HepG2 (cell line): ENCODE results near the gene MTHFD1L. TPM values are rescaled to one million over a fixed set of nuclear protein-coding genes. Genes with fewer than 3 reads are reported as not detected.

Source experiments
- ATAC-seq: fragments of 200-7000 bp; cut with Tn5 transposase; 3 replicates; pipeline ENCODE4 v1.9.1; 2020; ENCODE audit warnings: mild to moderate bottlenecking, moderate library complexity
- BruUV-seq: library from RNA; stranded (reverse); fragments of 400-500 nt; replicated peaks from 2 replicates; lab custom pipeline; 2021; lab: Mats Ljungman, UMichigan
- CTCF ChIA-PET: fragments of 300-600 bp; formaldehyde crosslinking; extraction: SDS; loops from one replicate; lab custom pipeline; 2021; ENCODE audit warnings: low total read pairs, inconsistent platforms, low intra/inter-chr PET ratio; lab: Yijun Ruan, JAX
- POLR2A ChIA-PET: fragments of 350-600 bp; sonication (Branson Sonifier 250); formaldehyde crosslinking; loops from one replicate; lab custom pipeline; 2020; ENCODE audit warnings: antibody characterized with exemption, inconsistent platforms; lab: Yijun Ruan, JAX
- DNase-seq: peaks from one replicate; pipeline ENCODE4 v3.0.0-alpha.2; 2015; ENCODE audit warnings: low spot score
- FAIRE-seq: peaks from 3 replicates; lab custom pipeline; 2011; peaks lifted over from hg19 to GRCh38; lab: Jason Lieb, UNC
- H2AFZ ChIP-seq: one replicate; pipeline ENCODE4 v1.6.1; 2011; ENCODE audit warnings: low read length, inconsistent platforms
- H3K27ac ChIP-seq: fragments of 300-600 bp; 3 replicates; pipeline ENCODE4 v1.8.0; 2011; ENCODE audit warnings: mixed run types, mild to moderate bottlenecking, mixed read lengths, low read length, inconsistent platforms; ENCODE audit not compliant: insufficient read depth; ENCODE audit errors: extremely low read length
- H3K27me3 ChIP-seq, 2 experiments: fragments of 200-600 bp in 1 of 2; 2 replicates in 1 of 2; 3 replicates in 1 of 2; pipeline versions ENCODE4 v1.6.0 to v1.8.0; 2011; ENCODE audit warnings: low read length in 2 of 2, mild to moderate bottlenecking in 2 of 2, moderate library complexity in 2 of 2, inconsistent platforms in 1 of 2; ENCODE audit not compliant: insufficient read depth in 2 of 2, control insufficient read depth in 1 of 2
- H3K36me3 ChIP-seq, 2 experiments: fragments of 200-600 bp in 1 of 2; replicated peaks in 1 of 2; 2 replicates in 1 of 2; 3 replicates in 1 of 2; pipeline versions ENCODE4 v1.5.1 to v1.8.0; 2011; ENCODE audit warnings: low read length in 2 of 2, inconsistent platforms in 1 of 2; ENCODE audit not compliant: insufficient read depth in 2 of 2, control insufficient read depth in 1 of 2
- H3K4me1 ChIP-seq: 2 replicates; pipeline ENCODE4 v1.5.1; 2012; ENCODE audit warnings: low read length, inconsistent platforms; ENCODE audit not compliant: insufficient read depth
- H3K4me2 ChIP-seq: 2 replicates; pipeline ENCODE4 v1.6.0; 2011; ENCODE audit warnings: low read depth, low read length, inconsistent platforms
- H3K4me3 ChIP-seq, 3 experiments: fragments of 200-600 bp in 1 of 3; sonication (generic), shearing (Covaris generic) in 1 of 3; replicated peaks in 1 of 3; 2 replicates each; pipeline ENCODE4 v1.5.1; 2011 to 2016; ENCODE audit warnings: low read length in 3 of 3, inconsistent platforms in 2 of 3, low read depth in 2 of 3, mild to moderate bottlenecking in 2 of 3, control low read depth in 1 of 3, mixed read lengths in 1 of 3; ENCODE audit not compliant: insufficient read depth in 1 of 3
- H3K79me2 ChIP-seq: one replicate; pipeline ENCODE4 v1.6.1; 2011; ENCODE audit warnings: low read length, inconsistent platforms; ENCODE audit not compliant: insufficient read depth
- H3K9ac ChIP-seq: 2 replicates; pipeline ENCODE4 v1.6.0; 2011; ENCODE audit warnings: mild to moderate bottlenecking, low read depth, low read length, inconsistent platforms; ENCODE audit not compliant: insufficient read depth
- H3K9me3 ChIP-seq: 2 replicates; pipeline ENCODE4 v1.5.1; 2012; ENCODE audit warnings: mild to moderate bottlenecking, low read length
- H4K20me1 ChIP-seq: 2 replicates; pipeline ENCODE4 v1.6.0; 2011; ENCODE audit warnings: inconsistent platforms, mild to moderate bottlenecking, low read length, moderate library complexity; ENCODE audit not compliant: insufficient read depth
- DR1 ChIP-seq: sonication (generic); formaldehyde crosslinking; IDR thresholded peaks from 2 replicates; pipeline ENCODE4 v1.8.0; 2021; ENCODE audit warnings: mild to moderate bottlenecking, missing genetic modification reagents, inconsistent platforms
- MAFF ChIP-seq: IDR thresholded peaks from 2 replicates; pipeline ENCODE4 v1.6.1; 2011; ENCODE audit warnings: low read depth, low read length, improper control_type of control experiment
- MAFK ChIP-seq, 2 experiments: IDR thresholded peaks in 1 of 2; conservative IDR thresholded peaks in 1 of 2; 2 replicates each; pipeline ENCODE4 v1.6.1; 2011; ENCODE audit warnings: improper control_type of control experiment in 2 of 2, low read length in 2 of 2
- NFE2L2 ChIP-seq: fragments of 150-350 bp; IDR thresholded peaks from 2 replicates; pipeline ENCODE4 v1.6.1; 2014; ENCODE audit warnings: low read length
- RBM22 ChIP-seq: fragments of 200-400 bp; formaldehyde crosslinking; optimal IDR thresholded peaks from 2 replicates; pipeline ENCODE3; 2017; ENCODE audit warnings: mild to moderate bottlenecking, low read length, moderate library complexity
- SP1 ChIP-seq, 2 experiments: fragments of 450-650 bp in 1 of 2; sonication (generic) in 1 of 2; formaldehyde crosslinking in 1 of 2; IDR thresholded peaks; 2 replicates each; pipeline versions ENCODE4 v1.4.0 to v1.6.1; 2016 to 2020; ENCODE audit warnings: missing genetic modification reagents in 1 of 2
- SUZ12 ChIP-seq: fragments of 150-350 bp; IDR thresholded peaks from 2 replicates; pipeline ENCODE4 v1.6.1; 2014; ENCODE audit warnings: low read depth, low read length
- WGBS: methylation state at CpG from one replicate; pipeline ENCODE4 v1.1.6; 2017; ENCODE audit warnings: low lambda C conversion rate; 5-methylcytosine and 5-hydroxymethylcytosine counted together
- in situ Hi-C: cut with HindIII; loops from 2 replicates; pipeline ENCODE4 v1.10.0; 2017; ENCODE audit warnings: low pct_unique_long_range_greater_than_20kb; ENCODE audit not compliant: extremely low pct_ligation_motif_present
- intact Hi-C: fragments of 100-400 bp; cut with micrococcal nuclease; formaldehyde crosslinking; loops from one replicate; pipeline ENCODE4 v1.10.0; 2022; ENCODE audit not compliant: unreplicated experiment
- polyA plus RNA-seq, 8 experiments: library from polyadenylated mRNA; depleted of rRNA in 3 of 8; stranded (reverse) in 7 of 8; unstranded in 1 of 8; fragments of >200 nt; fragmentation: Illumina TruSeq in 4 of 8; extraction: Trizol in 4 of 8; gene quantifications; 2 replicates each; pipeline versions ENCODE4 v1.2.1 to v1.2.3, GENCODE V29; 2011 to 2016; ENCODE audit warnings: low read depth in 4 of 8, missing spikeins in 1 of 8, mixed read lengths in 1 of 8; ENCODE audit not compliant: insufficient read depth in 1 of 8
- total RNA-seq, 5 experiments: library from RNA; depleted of rRNA; stranded (reverse); fragments of >200 nt; fragmentation: Illumina TruSeq; extraction: Trizol; gene quantifications; 2 replicates each; pipeline ENCODE4 v1.2.3, GENCODE V29; 2016; ENCODE audit warnings: low read depth in 1 of 5

Gene MTHFD1L
- total and polyA plus RNA-seq, 2 of the 13 experiments (the other 11 are each of a cell fraction or from before 2014, with no cell fraction given), result 24.0 to 39.6 TPM

DNA sequence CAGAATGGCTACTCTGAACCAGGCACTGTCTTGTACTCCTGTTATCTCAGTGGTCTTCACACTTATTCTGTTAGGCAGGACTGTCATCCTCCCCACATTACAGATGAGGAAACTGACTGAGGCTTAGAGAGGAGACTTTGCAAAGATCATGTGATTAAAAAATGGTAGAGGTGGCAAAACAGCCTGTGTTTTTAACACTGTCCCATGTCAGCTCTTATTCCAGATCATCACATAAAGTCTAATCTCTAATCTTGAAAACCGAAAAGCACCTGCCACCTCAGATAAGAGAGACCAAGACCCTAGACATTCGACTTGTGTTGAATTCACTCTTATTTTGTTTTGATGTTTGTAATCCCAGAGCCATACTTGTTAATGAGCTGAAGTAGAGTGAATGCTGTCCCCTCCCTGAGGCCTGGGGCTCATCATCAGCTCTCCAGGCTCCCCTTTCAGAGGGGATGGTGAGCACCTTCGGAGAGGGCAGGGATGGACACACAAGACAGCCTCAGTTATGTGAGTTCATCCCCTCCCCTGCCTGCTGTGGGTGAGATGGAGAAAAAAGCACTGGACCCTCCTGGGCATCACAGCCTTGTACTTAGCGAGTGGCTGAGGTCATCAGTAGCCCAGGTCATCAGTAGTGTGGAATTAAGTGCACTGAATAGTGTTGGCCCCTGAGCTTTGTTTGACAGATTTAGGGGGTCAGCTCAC is 30.6 kb downstream of the MTHFD1L start (continued):
- TF ChIP-seq SUZ12, result no peak

DNA sequence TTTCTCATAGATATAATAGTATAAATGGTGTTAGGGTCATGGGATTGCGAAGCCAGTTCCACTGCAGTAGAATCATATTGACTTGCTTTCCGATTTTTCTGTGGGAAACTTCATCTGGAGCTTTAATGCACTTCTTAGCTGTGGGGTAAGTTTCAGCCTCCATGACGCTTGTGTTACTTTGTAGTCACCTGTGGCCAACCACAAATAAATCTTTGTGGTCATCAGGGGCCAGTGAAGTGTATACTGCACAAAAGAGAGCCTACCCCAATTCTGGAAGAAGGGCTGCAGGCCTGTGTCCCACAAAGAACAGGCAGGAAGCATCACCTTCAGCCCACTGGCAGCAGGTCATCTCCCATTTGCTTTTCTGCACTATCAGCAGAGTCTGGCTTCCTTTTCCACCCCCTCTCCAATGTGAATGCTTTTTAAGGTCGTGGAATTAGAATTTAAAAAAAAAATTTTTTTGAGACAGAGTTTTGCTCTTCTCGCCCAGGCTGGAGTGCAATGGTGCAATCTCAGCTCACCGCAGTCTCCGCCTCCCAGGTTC is 32.0 kb downstream of the MTHFD1L start:
- Histone ChIP-seq H4K20me1 (no peaks in the 10 kb centered on the region), H3K4me3 (no peak overlapping the region), H2AFZ (no peak overlapping the region), H3K4me1 (no peaks in the 10 kb centered on the region), H3K27me3 (no peaks in the 10 kb centered on the region), H3K9me3 (no peaks in the 10 kb centered on the region), H3K36me3 (peaks cover 16 to 59% of the 10 kb centered on the region in 2 experiments), H3K79me2 (no peaks in the 10 kb centered on the region), H3K9ac (no peak overlapping the region), H3K4me2 (no peak overlapping the region), H3K27ac (no peak overlapping the region)
- CTCF ChIA-PET, result no interaction called here
- in situ Hi-C loops, result no loop called here
- no TSS peak for BruUV-seq
- no peak for FAIRE-seq
- POLR2A ChIA-PET, result no interaction called here
- TF ChIP-seq SP1 (IDR thresholded peaks at IDR 0.05) (no peak), SP1 (CRISPR knock-in tag; IDR thresholded peaks at IDR 0.05) (no peak), RBM22 (peak; percentile 39)
- intact Hi-C loops, result loop anchor here (10.0 kb wide), 1 partner anchor 117 kb away; no protein-coding TSS in a partner anchor
- DNase-seq, result no peak
- ATAC-seq, result no peak
- WGBS, result 94% methylated on average over 7 of the region's 7 CpGs

DNA sequence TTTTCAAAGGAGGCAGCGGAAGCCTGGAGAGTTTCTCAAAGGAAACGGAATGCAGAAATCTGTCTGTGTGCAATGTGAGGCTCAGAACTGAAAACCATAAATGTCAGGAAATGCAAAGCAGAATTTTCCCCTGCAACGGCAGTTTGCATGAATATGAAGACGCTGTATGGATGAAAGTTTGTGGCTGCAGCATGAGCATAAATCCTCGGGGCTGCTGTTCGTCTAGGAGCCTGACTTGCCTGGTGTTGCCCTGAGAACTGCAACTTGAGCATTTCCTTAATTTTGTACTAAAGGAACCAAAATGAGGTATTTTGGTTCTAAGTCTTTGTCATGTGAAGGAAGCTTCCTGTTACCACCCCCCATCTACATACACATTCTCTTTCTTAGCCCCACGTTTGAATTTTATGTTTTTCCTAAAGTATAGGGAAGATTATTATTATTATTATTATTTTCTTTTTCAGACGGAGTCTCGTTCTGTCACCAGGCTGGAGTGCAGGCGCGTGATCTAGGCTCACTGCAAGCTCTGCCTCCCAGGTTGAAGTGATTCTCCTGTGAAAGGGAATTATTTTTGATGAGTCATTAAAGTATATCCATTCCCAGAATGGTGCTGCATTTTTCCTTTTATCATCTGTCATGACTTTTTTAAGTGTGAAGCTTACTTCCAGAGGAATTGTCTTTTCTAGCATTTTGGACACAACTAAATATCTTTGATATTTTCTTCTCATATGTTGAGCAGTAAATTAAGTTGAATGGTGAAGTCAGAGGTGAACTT is 33.1 kb downstream of the MTHFD1L start:
- H3K4me2 ChIP-seq, result no peak overlapping the region
- no TSS peak for BruUV-seq
- ChIA-PET POLR2A (no interaction called here), CTCF (no interaction called here)
- H3K27me3 ChIP-seq, result no peaks in the 10 kb centered on the region
- DNase-seq (no peak), FAIRE-seq (no peak), ATAC-seq (no peak)
- no peak overlapping the region for H3K9ac ChIP-seq
- intact Hi-C loops (loop anchor here (10.0 kb wide), 1 partner anchor 116 kb away; no protein-coding TSS in a partner anchor), in situ Hi-C loops (no loop called here)
- peaks cover 12 to 53% of the 10 kb centered on the region in 2 experiments; a peak in 4 of 5 replicates for H3K36me3 ChIP-seq
- H3K27ac ChIP-seq, result no peak overlapping the region
- no peaks in the 10 kb centered on the region for H3K4me1 ChIP-seq
- no peaks in the 10 kb centered on the region for H4K20me1 ChIP-seq
- H3K9me3 ChIP-seq, result no peaks in the 10 kb centered on the region
- no peaks in the 10 kb centered on the region for H3K79me2 ChIP-seq
- WGBS, result 97% methylated on average over 11 of the region's 11 CpGs
- H2AFZ ChIP-seq, result no peak overlapping the region
- H3K4me3 ChIP-seq, result no peak overlapping the region
- no peak for TF ChIP-seq DR1 (CRISPR knock-in tag)
- TF ChIP-seq MAFF, result peak; percentile 25; the same call in 1 of the 2 replicates
- peak; percentile 39 to 45; a peak in 3 of 4 replicates for TF ChIP-seq MAFK (conservative IDR thresholded peaks at IDR 0.05 in 1 of 2, IDR thresholded peaks at IDR 0.05 in 1 of 2; ENCODE audit: low read length in 2 of 2)
- TF ChIP-seq NFE2L2, result peak; percentile 67
- TF ChIP-seq, all 625 proteins: peak for 3
